ENCODE results near the gene F7. TPM values are rescaled to one million over a fixed set of nuclear protein-coding genes. Genes with fewer than 3 reads are reported as not detected.

F7 gene
- polyA plus RNA-seq, 1 experiment = 0.06 TPM

- TF ChIP-seq CTCF (IDR thresholded peaks at IDR 0.05; ENCODE audit: low read depth, low read length) = no peak
- peaks cover 7% of the 10 kb centered on the region for H3K27me3 ChIP-seq (ENCODE audit: control insufficient read depth, insufficient read depth, low read length)
- POLR2A ChIA-PET = no interaction called here
- CTCF ChIA-PET = no interaction called here
- no peak overlapping the region for H3K27ac ChIP-seq (ENCODE audit: low read depth, low read length)
- no peak for DNase-seq (ENCODE audit: low read depth, low spot score)
- no peak overlapping the region for H3K4me3 ChIP-seq (ENCODE audit: low read depth, low read length)
- H3K9me3 ChIP-seq (ENCODE audit: control insufficient read depth, insufficient read depth, low read length) = no peaks in the 10 kb centered on the region; the same call in 1 of the 2 replicates
Measured at GRCh38 chr13:113084943-113085540, 20.5 kb upstream of the F7 start.

GRCh38 chr13:113086031-113086750, 19.4 kb upstream of the F7 start:
- TF ChIP-seq CTCF (IDR thresholded peaks at IDR 0.05; ENCODE audit: low read depth, low read length) = peak; percentile 28
- POLR2A ChIA-PET = no interaction called here
- CTCF ChIA-PET = no interaction called here
- DNase-seq (ENCODE audit: low read depth, low spot score) = no peak
- Histone ChIP-seq H3K9me3 (ENCODE audit: control insufficient read depth, insufficient read depth, low read length) (no peaks in the 10 kb centered on the region; the same call in 1 of the 2 replicates), H3K27me3 (ENCODE audit: control insufficient read depth, insufficient read depth, low read length) (peaks cover 14% of the 10 kb centered on the region), H3K27ac (ENCODE audit: low read depth, low read length) (no peak overlapping the region), H3K4me3 (ENCODE audit: low read depth, low read length) (no peak overlapping the region)

- ChIA-PET CTCF (no interaction called here), POLR2A (no interaction called here)
Measured at GRCh38 chr13:113086991-113087922, 18.3 kb upstream of the F7 start.

GRCh38 chr13:113087923-113088690, 17.5 kb upstream of the F7 start:
- TF ChIP-seq CTCF (IDR thresholded peaks at IDR 0.05; ENCODE audit: low read depth, low read length) = no peak
- no peak for DNase-seq (ENCODE audit: low read depth, low spot score)
- ChIA-PET POLR2A (no interaction called here), CTCF (no interaction called here)
- Histone ChIP-seq H3K9me3 (ENCODE audit: control insufficient read depth, insufficient read depth, low read length) (no peaks in the 10 kb centered on the region; the same call in 1 of the 2 replicates), H3K27ac (ENCODE audit: low read depth, low read length) (no peak overlapping the region), H3K4me3 (ENCODE audit: low read depth, low read length) (no peak overlapping the region), H3K27me3 (ENCODE audit: control insufficient read depth, insufficient read depth, low read length) (peaks cover 17% of the 10 kb centered on the region)

More at GRCh38 chr13:113086991-113087922, 18.3 kb upstream of the F7 start:
- no peak for DNase-seq (ENCODE audit: low read depth, low spot score)
- TF ChIP-seq CTCF (IDR thresholded peaks at IDR 0.05; ENCODE audit: low read depth, low read length) = no peak
- peaks cover 15% of the 10 kb centered on the region for H3K27me3 ChIP-seq (ENCODE audit: control insufficient read depth, insufficient read depth, low read length)
- H3K4me3 ChIP-seq (ENCODE audit: low read depth, low read length) = no peak overlapping the region
- no peak overlapping the region for H3K27ac ChIP-seq (ENCODE audit: low read depth, low read length)
- H3K9me3 ChIP-seq (ENCODE audit: control insufficient read depth, insufficient read depth, low read length) = no peaks in the 10 kb centered on the region; the same call in 1 of the 2 replicates
